Uterus (tissue), 2 donors: Measurements from ENCODE around the gene UCP3.

Source experiments
- CTCF ChIP-seq, 4 experiments: fragments of 200-600 bp in 2 of 4; fragments of 450-650 bp in 2 of 4; sonication (generic) in 2 of 4; IDR thresholded peaks; one replicate each; pipeline ENCODE4 v1.5.1; 2016 to 2019; ENCODE audit warnings: antibody characterized with exemption in 4 of 4, mild to moderate bottlenecking in 2 of 4, moderate library complexity in 1 of 4
- POLR2A ChIP-seq, 2 donors: fragments of 450-650 bp; IDR thresholded peaks; one replicate each; pipeline ENCODE4 v1.6.1; 2016; ENCODE audit warnings: antibody characterized with exemption in 2 of 2, mild to moderate bottlenecking in 1 of 2, moderate library complexity in 1 of 2

GRCh38 chr11:73963861-73964260 lies 45.0 kb downstream of the UCP3 start:
- TF ChIP-seq CTCF (IDR thresholded peaks at IDR 0.05) (no peak), POLR2A (IDR thresholded peaks at IDR 0.05) (no peak)
